WTC11 (cell line): Measurements from ENCODE around the gene JAZF1. TPM values are rescaled to one million over a fixed set of nuclear protein-coding genes. Genes with fewer than 3 reads are reported as not detected.

Experiments used
- ATAC-seq: fragments of 200-7000 bp; cut with Tn5 transposase; 2 replicates; pipeline ENCODE4 v1.10.0; 2021; ENCODE audit warnings: mild to moderate bottlenecking, moderate library complexity
- CTCF ChIA-PET: fragments of 300-600 bp; sonication (Branson Sonifier 250); formaldehyde crosslinking; loops from one replicate; lab custom pipeline; 2021; ENCODE audit warnings: antibody characterized with exemption; lab: Charles Lee
- POLR2A ChIA-PET: fragments of 350-600 bp; sonication (Branson Sonifier 250); formaldehyde crosslinking; loops from one replicate; lab custom pipeline; 2021; ENCODE audit warnings: antibody characterized with exemption; lab: Charles Lee
- DNase-seq: peaks from one replicate; pipeline ENCODE4 v3.0.0; 2021; ENCODE audit warnings: low spot score
- H3K27ac Mint-ChIP-seq: 2 replicates; pipeline ENCODE4 v1.8.0; 2021; ENCODE audit warnings: mixed read lengths
- H3K27me3 Mint-ChIP-seq: 2 replicates; pipeline ENCODE4 v1.8.0; 2021; ENCODE audit warnings: low read depth, mild to moderate bottlenecking, moderate library complexity, mixed read lengths
- H3K36me3 Mint-ChIP-seq: 2 replicates; pipeline ENCODE4 v1.8.0; 2021; ENCODE audit warnings: mixed read lengths
- H3K4me1 Mint-ChIP-seq: 2 replicates; pipeline ENCODE4 v1.8.0; 2022; ENCODE audit warnings: mixed read lengths
- H3K4me3 Mint-ChIP-seq: 2 replicates; pipeline ENCODE4 v1.8.0; 2021; ENCODE audit warnings: mild to moderate bottlenecking, moderate library complexity, mixed read lengths
- H3K9me3 Mint-ChIP-seq: 2 replicates; pipeline ENCODE4 v1.8.0; 2021; ENCODE audit warnings: mixed read lengths
- HMGA2 ChIP-seq: fragments of 250-450 bp; sonication (Bioruptor Pico); IDR thresholded peaks from 2 replicates; pipeline ENCODE4 v1.4.0; 2021; ENCODE audit warnings: mild to moderate bottlenecking, moderate library complexity
- NR3C1 ChIP-seq: sonication (generic); formaldehyde crosslinking; conservative IDR thresholded peaks from 2 replicates; pipeline ENCODE4 v1.8.1; 2023; ENCODE audit warnings: low read depth, mild to moderate bottlenecking, missing genetic modification reagents
- OVOL2 ChIP-seq: fragments of 250-450 bp; sonication (Bioruptor Pico); IDR thresholded peaks from 2 replicates; pipeline ENCODE4 v1.9.0; 2021; ENCODE audit warnings: mild to moderate bottlenecking, borderline replicate concordance
- SMAD3 ChIP-seq: sonication (generic); formaldehyde crosslinking; IDR thresholded peaks from 2 replicates; pipeline ENCODE4 v1.8.0; 2022; ENCODE audit warnings: missing genetic modification reagents, mild to moderate bottlenecking, borderline replicate concordance
- STAT6 ChIP-seq: sonication (generic); formaldehyde crosslinking; conservative IDR thresholded peaks from 2 replicates; pipeline ENCODE4 v1.8.1; 2023; ENCODE audit warnings: mild to moderate bottlenecking, low read depth, missing genetic modification reagents, moderate library complexity
- TCF7 ChIP-seq: sonication (generic); formaldehyde crosslinking; IDR thresholded peaks from 2 replicates; pipeline ENCODE4 v1.8.0; 2022; ENCODE audit warnings: mild to moderate bottlenecking, low read depth, missing genetic modification reagents, moderate library complexity
- ZNF138 ChIP-seq: sonication (generic); formaldehyde crosslinking; conservative IDR thresholded peaks from 2 replicates; pipeline ENCODE4 v1.8.1; 2022; ENCODE audit warnings: mild to moderate bottlenecking, moderate library complexity, missing genetic modification reagents
- ZNF263 ChIP-seq: sonication (generic); formaldehyde crosslinking; IDR thresholded peaks from 2 replicates; pipeline ENCODE4 v1.8.1; 2022; ENCODE audit warnings: low read depth, mild to moderate bottlenecking, moderate library complexity, missing genetic modification reagents
- total RNA-seq: library from RNA; stranded (reverse); gene quantifications from 3 replicates; pipeline ENCODE4 v1.2.3, GENCODE V29; 2021
- TF ChIP-seq, protein P1 (sequence below): fragments of 250-450 bp; sonication (Bioruptor Pico); IDR thresholded peaks from 2 replicates; pipeline ENCODE4 v1.9.0; 2021; ENCODE audit warnings: moderate library complexity, mild to moderate bottlenecking, inconsistent platforms, borderline replicate concordance
- TF ChIP-seq, protein P2 (sequence below): sonication (generic); formaldehyde crosslinking; IDR thresholded peaks from 2 replicates; pipeline ENCODE4 v1.8.1; 2023; ENCODE audit warnings: mild to moderate bottlenecking, missing genetic modification reagents, moderate library complexity
- TF ChIP-seq, protein P3 (sequence below): sonication (generic); formaldehyde crosslinking; IDR thresholded peaks from 2 replicates; pipeline ENCODE4 v1.8.0; 2022; ENCODE audit warnings: missing genetic modification reagents
- TF ChIP-seq, protein P4 (sequence below): sonication (generic); formaldehyde crosslinking; IDR thresholded peaks from 2 replicates; pipeline ENCODE4 v1.8.1; 2022; ENCODE audit warnings: mild to moderate bottlenecking, moderate library complexity, missing genetic modification reagents
- TF ChIP-seq, protein P5 (sequence below): sonication (generic); formaldehyde crosslinking; IDR thresholded peaks from 2 replicates; pipeline ENCODE4 v1.8.1; 2023; ENCODE audit warnings: mild to moderate bottlenecking, missing genetic modification reagents
- TF ChIP-seq, protein P6 (sequence below): sonication (generic); formaldehyde crosslinking; IDR thresholded peaks from 2 replicates; pipeline ENCODE4 v1.8.1; 2022; ENCODE audit warnings: mild to moderate bottlenecking, missing genetic modification reagents, moderate library complexity, borderline replicate concordance

The JAZF1 gene
- total RNA-seq, 1 experiment from 2014 or later: 19.0 TPM

DNA sequence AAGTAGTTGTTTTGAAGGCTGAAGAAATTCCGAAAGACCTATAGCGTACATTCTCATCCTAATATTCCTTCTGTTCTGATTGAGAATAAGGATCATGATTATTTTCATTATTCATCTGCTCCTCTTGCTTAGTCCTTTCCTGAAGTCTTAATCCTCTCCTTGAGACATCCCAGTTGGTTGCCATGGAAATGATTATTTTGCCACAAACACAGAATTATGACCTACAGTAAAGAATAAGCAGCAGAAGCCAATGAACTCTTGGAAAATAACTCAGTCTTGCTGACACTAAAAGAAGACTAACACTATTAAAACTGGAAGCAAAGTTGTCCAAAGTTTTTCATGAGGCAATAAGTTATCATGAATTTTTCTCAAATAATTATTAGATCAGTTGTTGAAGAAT is 47.8 kb upstream of the JAZF1 start (continued):
- TF ChIP-seq SMAD3 (CRISPR knock-in tag): no peak
- TF ChIP-seq ZNF263 (CRISPR knock-in tag): no peak
- TF ChIP-seq, protein P1, sequence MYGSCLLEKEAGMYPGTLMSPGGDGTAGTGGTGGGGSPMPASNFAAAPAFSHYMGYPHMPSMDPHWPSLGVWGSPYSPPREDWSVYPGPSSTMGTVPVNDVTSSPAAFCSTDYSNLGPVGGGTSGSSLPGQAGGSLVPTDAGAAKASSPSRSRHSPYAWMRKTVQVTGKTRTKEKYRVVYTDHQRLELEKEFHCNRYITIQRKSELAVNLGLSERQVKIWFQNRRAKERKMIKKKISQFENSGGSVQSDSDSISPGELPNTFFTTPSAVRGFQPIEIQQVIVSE (CRISPR knock-in tag): no peak
- TF ChIP-seq, protein P2, sequence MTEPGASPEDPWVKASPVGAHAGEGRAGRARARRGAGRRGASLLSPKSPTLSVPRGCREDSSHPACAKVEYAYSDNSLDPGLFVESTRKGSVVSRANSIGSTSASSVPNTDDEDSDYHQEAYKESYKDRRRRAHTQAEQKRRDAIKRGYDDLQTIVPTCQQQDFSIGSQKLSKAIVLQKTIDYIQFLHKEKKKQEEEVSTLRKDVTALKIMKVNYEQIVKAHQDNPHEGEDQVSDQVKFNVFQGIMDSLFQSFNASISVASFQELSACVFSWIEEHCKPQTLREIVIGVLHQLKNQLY (CRISPR knock-in tag): no peak

- TF ChIP-seq ZNF138 (CRISPR knock-in tag): no peak
- TF ChIP-seq, protein P3, sequence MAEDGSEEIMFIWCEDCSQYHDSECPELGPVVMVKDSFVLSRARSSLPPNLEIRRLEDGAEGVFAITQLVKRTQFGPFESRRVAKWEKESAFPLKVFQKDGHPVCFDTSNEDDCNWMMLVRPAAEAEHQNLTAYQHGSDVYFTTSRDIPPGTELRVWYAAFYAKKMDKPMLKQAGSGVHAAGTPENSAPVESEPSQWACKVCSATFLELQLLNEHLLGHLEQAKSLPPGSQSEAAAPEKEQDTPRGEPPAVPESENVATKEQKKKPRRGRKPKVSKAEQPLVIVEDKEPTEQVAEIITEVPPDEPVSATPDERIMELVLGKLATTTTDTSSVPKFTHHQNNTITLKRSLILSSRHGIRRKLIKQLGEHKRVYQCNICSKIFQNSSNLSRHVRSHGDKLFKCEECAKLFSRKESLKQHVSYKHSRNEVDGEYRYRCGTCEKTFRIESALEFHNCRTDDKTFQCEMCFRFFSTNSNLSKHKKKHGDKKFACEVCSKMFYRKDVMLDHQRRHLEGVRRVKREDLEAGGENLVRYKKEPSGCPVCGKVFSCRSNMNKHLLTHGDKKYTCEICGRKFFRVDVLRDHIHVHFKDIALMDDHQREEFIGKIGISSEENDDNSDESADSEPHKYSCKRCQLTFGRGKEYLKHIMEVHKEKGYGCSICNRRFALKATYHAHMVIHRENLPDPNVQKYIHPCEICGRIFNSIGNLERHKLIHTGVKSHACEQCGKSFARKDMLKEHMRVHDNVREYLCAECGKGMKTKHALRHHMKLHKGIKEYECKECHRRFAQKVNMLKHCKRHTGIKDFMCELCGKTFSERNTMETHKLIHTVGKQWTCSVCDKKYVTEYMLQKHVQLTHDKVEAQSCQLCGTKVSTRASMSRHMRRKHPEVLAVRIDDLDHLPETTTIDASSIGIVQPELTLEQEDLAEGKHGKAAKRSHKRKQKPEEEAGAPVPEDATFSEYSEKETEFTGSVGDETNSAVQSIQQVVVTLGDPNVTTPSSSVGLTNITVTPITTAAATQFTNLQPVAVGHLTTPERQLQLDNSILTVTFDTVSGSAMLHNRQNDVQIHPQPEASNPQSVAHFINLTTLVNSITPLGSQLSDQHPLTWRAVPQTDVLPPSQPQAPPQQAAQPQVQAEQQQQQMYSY (CRISPR knock-in tag): no peak
- TF ChIP-seq OVOL2: no peak
- TF ChIP-seq HMGA2 (CRISPR knock-in tag): no peak
- TF ChIP-seq, protein P4, sequence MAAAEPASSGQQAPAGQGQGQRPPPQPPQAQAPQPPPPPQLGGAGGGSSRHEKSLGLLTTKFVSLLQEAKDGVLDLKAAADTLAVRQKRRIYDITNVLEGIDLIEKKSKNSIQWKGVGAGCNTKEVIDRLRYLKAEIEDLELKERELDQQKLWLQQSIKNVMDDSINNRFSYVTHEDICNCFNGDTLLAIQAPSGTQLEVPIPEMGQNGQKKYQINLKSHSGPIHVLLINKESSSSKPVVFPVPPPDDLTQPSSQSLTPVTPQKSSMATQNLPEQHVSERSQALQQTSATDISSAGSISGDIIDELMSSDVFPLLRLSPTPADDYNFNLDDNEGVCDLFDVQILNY (CRISPR knock-in tag): no peak
- TF ChIP-seq, protein P5, sequence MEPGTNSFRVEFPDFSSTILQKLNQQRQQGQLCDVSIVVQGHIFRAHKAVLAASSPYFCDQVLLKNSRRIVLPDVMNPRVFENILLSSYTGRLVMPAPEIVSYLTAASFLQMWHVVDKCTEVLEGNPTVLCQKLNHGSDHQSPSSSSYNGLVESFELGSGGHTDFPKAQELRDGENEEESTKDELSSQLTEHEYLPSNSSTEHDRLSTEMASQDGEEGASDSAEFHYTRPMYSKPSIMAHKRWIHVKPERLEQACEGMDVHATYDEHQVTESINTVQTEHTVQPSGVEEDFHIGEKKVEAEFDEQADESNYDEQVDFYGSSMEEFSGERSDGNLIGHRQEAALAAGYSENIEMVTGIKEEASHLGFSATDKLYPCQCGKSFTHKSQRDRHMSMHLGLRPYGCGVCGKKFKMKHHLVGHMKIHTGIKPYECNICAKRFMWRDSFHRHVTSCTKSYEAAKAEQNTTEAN (CRISPR knock-in tag): no peak
- no peak for TF ChIP-seq ZNF263 (CRISPR knock-in tag)
- Mint-ChIP-seq H3K4me3 (no peak overlapping the region), H3K4me1 (peaks cover 37% of the 10 kb centered on the region), H3K27ac (no peak overlapping the region), H3K9me3 (peaks cover 7% of the 10 kb centered on the region), H3K36me3 (peaks cover 3% of the 10 kb centered on the region), H3K27me3 (no peaks in the 10 kb centered on the region)
- POLR2A ChIA-PET: no interaction called here
- DNase-seq (no peak), ATAC-seq (no peak)
- CTCF ChIA-PET: interaction anchor here (0.7 to 1.1 kb wide), 2 partner anchors 26 to 71 kb away, joined by 3 read pairs; no protein-coding TSS in a partner anchor
Observed at GRCh38 chr7:28226003-28226402, 45.4 kb upstream of the JAZF1 start.

DNA sequence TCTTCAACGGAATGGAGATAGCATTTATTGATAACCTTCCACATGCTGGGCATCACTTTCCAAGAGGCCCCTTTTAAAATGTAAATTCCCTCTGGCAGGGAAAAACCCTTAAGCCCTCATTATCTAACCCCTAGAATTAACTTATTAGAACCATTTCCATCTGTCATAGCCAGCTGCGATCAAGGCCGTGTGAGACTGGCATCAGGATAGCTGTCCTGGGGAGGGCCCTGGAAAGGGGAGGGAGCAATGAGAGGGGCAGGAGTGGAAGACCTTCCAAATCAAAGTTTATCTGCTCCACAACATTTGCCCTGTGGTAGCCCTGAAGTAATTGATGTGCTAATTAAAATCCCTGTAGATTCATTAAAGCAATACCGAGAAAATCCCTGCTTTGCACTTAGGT is 45.0 kb upstream of the JAZF1 start:
- POLR2A ChIA-PET: no interaction called here
- CTCF ChIA-PET: interaction anchor here (1.1 kb wide), 1 partner anchor 72 kb away, joined by 3 read pairs; no protein-coding TSS in a partner anchor
- no peak overlapping the region for H3K4me3 Mint-ChIP-seq
- no peak for ATAC-seq
- H3K27ac Mint-ChIP-seq: no peak overlapping the region
- peaks cover 37% of the 10 kb centered on the region for H3K4me1 Mint-ChIP-seq
- DNase-seq: no peak
- peaks cover 3% of the 10 kb centered on the region for H3K36me3 Mint-ChIP-seq
- H3K27me3 Mint-ChIP-seq: no peaks in the 10 kb centered on the region
- H3K9me3 Mint-ChIP-seq: peaks cover 7% of the 10 kb centered on the region
- TF ChIP-seq, protein P6, sequence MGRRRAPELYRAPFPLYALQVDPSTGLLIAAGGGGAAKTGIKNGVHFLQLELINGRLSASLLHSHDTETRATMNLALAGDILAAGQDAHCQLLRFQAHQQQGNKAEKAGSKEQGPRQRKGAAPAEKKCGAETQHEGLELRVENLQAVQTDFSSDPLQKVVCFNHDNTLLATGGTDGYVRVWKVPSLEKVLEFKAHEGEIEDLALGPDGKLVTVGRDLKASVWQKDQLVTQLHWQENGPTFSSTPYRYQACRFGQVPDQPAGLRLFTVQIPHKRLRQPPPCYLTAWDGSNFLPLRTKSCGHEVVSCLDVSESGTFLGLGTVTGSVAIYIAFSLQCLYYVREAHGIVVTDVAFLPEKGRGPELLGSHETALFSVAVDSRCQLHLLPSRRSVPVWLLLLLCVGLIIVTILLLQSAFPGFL: no peak
- no peak for TF ChIP-seq NR3C1 (CRISPR knock-in tag)
- TF ChIP-seq STAT6: no peak
- TF ChIP-seq TCF7 (CRISPR knock-in tag): no peak
